Body of pancreas (tissue), 4 donors: ENCODE data around the gene DAPK1. TPM values are rescaled to one million over a fixed set of nuclear protein-coding genes. Genes with fewer than 3 reads are reported as not detected.
"Not testable (repeated sequence)": the region's sequence is repeated elsewhere in the genome, so short reads cannot be mapped to it uniquely, and the experiment has no call there.

ENCODE experiments used
- ATAC-seq: fragments of 150-250 bp; one replicate; pipeline ENCODE4 v1.9.1; 2016
- DNase-seq, 4 donors: peaks; one replicate each; pipeline ENCODE4 v3.0.0-alpha.2; 2019
- H3K27ac ChIP-seq, 4 donors: fragments of 200-600 bp; sonication (generic); 1 replicate in 3 of 4; 2 replicates in 1 of 4; pipeline versions ENCODE4 v1.5.1 to v1.6.1; 2016 to 2019; ENCODE audit warnings: mild to moderate bottlenecking in 1 of 4, mixed read lengths in 1 of 4, moderate library complexity in 1 of 4
- H3K27me3 ChIP-seq, 2 donors: fragments of 200-600 bp; sonication (generic); one replicate each; pipeline ENCODE4 v1.6.0; 2016; ENCODE audit warnings: mild to moderate bottlenecking in 1 of 2
- H3K36me3 ChIP-seq, 2 donors: fragments of 200-600 bp; sonication (generic); replicated peaks in 1 of 2; 2 replicates each; pipeline ENCODE4 v1.5.1; 2016; ENCODE audit warnings: low read depth in 2 of 2; ENCODE audit not compliant: insufficient read depth in 1 of 2
- H3K4me1 ChIP-seq: fragments of 200-600 bp; sonication (generic); one replicate; pipeline ENCODE4 v1.6.0; 2016
- H3K4me3 ChIP-seq, 2 donors: fragments of 200-600 bp; sonication (generic); 1 replicate in 1 of 2; 2 replicates in 1 of 2; pipeline ENCODE4 v1.5.1; 2016 to 2019
- H3K9me3 ChIP-seq, 3 donors: fragments of 200-600 bp; sonication (generic); 1 replicate in 2 of 3; 2 replicates in 1 of 3; pipeline ENCODE4 v1.5.1; 2016
- POLR2A ChIP-seq, 3 donors: fragments of 450-650 bp; IDR thresholded peaks; one replicate each; pipeline ENCODE4 v1.6.1; 2016; ENCODE audit warnings: antibody characterized with exemption in 3 of 3, mild to moderate bottlenecking in 2 of 3
- WGBS, 2 donors: methylation state at CpG; one replicate each; pipeline ENCODE4 v1.1.5; 2017; 5-methylcytosine and 5-hydroxymethylcytosine counted together
- intact Hi-C: fragments of 100-400 bp; cut with DNase I; formaldehyde crosslinking; loops from one replicate; pipeline ENCODE4 v1.15.1; 2023
- total RNA-seq, 2 donors: library from RNA; depleted of rRNA; stranded (reverse); fragments of >200 nt; gene quantifications; one replicate each; pipeline ENCODE4 v1.1.0, GENCODE V29; 2016
- TF ChIP-seq, protein P1 (sequence below), 7 experiments: fragments of 450-650 bp in 4 of 7; fragments of 200-600 bp in 3 of 7; sonication (generic) in 3 of 7; IDR thresholded peaks; one replicate each; pipeline ENCODE4 v1.5.1; 2016 to 2019; ENCODE audit warnings: antibody characterized with exemption in 7 of 7

The DAPK1 gene
- total RNA-seq, 2 donors from 2014 or later = 79.6 to 152 TPM

DNA sequence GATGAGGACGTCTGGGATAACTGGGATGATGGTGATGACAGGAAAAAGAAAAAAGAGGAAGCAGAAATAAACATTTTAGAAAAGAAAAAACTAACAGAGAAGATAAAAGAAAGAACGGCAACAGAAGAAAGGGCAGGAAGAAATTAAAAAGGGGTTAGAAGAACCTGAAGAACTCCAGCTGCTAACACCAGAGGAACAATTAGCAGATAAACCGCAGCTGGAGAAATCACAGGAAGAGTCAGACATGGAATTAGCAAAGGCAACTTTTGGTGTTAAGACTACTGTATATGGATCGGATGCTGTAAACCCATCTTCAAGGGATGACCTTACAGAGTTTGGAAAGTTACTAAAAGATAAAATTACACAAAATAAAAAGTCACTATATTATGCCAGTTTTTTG, 243.7 kb downstream of the DAPK1 start:
- ATAC-seq = no peak
- 39 to 48% methylated on average over 4 of the region's 4 CpGs for WGBS, 2 donors
- H3K36me3 ChIP-seq = no peaks in the 10 kb centered on the region
- intact Hi-C loops = no loop called here
- no peak overlapping the region for H3K4me3 ChIP-seq
- TF ChIP-seq, protein P1, sequence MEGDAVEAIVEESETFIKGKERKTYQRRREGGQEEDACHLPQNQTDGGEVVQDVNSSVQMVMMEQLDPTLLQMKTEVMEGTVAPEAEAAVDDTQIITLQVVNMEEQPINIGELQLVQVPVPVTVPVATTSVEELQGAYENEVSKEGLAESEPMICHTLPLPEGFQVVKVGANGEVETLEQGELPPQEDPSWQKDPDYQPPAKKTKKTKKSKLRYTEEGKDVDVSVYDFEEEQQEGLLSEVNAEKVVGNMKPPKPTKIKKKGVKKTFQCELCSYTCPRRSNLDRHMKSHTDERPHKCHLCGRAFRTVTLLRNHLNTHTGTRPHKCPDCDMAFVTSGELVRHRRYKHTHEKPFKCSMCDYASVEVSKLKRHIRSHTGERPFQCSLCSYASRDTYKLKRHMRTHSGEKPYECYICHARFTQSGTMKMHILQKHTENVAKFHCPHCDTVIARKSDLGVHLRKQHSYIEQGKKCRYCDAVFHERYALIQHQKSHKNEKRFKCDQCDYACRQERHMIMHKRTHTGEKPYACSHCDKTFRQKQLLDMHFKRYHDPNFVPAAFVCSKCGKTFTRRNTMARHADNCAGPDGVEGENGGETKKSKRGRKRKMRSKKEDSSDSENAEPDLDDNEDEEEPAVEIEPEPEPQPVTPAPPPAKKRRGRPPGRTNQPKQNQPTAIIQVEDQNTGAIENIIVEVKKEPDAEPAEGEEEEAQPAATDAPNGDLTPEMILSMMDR (IDR thresholded peaks at IDR 0.05) = no peak
- no peak for TF ChIP-seq POLR2A (IDR thresholded peaks at IDR 0.05)
- no peaks in the 10 kb centered on the region for H3K27me3 ChIP-seq
- H3K9me3 ChIP-seq = peaks cover 0 to 6% (median 0%) of the 10 kb centered on the region in 3 donors
- DNase-seq = no peak
- no peaks in the 10 kb centered on the region for H3K4me1 ChIP-seq
- H3K27ac ChIP-seq = no peak overlapping the region

- Histone ChIP-seq H3K27ac (no peak overlapping the region), H3K4me1 (no peaks in the 10 kb centered on the region), H3K36me3 (no peaks in the 10 kb centered on the region), H3K27me3 (no peaks in the 10 kb centered on the region), H3K4me3 (no peak overlapping the region), H3K9me3 (peaks cover 0 to 6% (median 0%) of the 10 kb centered on the region in 3 donors)
- intact Hi-C loops = no loop called here
- DNase-seq = no peak
- ATAC-seq = no peak
- 28 to 32% methylated on average over 5 of the region's 5 CpGs for WGBS, 2 donors
- no peak for TF ChIP-seq POLR2A (IDR thresholded peaks at IDR 0.05)
- TF ChIP-seq, protein P1 (IDR thresholded peaks at IDR 0.05) = no peak
These were observed 244.2 kb downstream of the DAPK1 start for GRCh38 chr9:87741891-87742290.

DNA sequence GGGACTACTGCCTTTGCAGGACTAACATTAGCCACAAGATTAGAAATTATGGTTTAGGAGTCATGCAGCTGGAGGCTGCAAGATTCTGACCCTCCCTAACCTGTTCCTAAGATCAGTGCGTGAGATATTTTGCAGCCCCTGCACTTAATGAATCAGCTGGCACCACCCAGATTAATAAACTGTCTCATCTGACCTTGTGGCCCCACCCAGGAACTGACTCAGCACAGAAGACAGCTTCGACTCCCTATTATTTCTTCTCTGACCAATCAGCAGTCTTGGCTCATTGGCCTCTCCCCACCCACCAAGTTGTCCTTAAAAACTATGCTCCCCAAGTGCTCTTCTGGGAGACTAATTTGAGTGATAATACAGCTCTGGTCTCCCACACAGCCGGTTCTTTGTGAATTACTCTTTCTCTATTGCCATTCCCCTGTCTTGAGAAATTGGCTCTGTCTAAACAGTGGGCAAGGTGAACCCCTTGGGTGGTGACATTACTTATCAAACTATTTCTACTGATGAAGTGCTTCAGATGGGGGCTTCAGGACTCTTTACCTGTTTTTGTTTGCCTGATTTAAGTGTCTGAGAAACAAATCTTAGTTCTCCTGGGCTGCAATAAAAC, 245.3 kb downstream of the DAPK1 start:
- H3K36me3 ChIP-seq = no peaks in the 10 kb centered on the region
- H3K4me3 ChIP-seq = no peak overlapping the region
- intact Hi-C loops = no loop called here
- peaks cover 0 to 6% (median 0%) of the 10 kb centered on the region in 3 donors for H3K9me3 ChIP-seq
- no peaks in the 10 kb centered on the region for H3K27me3 ChIP-seq
- DNase-seq (no peak), ATAC-seq (no peak)
- WGBS, 2 donors = 80 to 91% methylated on average over 3 of the region's 3 CpGs
- no peak for TF ChIP-seq POLR2A (IDR thresholded peaks at IDR 0.05)
- TF ChIP-seq, protein P1 (IDR thresholded peaks at IDR 0.05) = no peak
- no peak overlapping the region for H3K27ac ChIP-seq
- no peaks in the 10 kb centered on the region for H3K4me1 ChIP-seq

DNA sequence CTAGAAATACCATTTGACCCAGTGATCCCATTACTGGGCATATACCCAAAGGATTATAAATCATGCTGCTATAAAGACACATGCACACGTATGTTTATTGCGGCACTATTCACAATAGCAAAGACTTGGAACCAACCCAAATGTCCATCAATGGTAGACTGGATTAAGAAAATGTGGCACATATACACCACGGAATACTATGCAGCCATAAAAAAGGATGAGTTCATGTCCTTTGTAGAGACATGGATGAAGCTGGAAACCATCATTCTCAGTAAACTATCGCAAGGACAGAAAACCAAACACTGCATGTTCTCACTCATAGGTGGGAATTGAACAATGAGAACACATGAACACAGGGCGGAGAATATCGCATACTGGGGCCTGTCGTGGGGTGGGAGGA, 246.6 kb downstream of the DAPK1 start:
- H3K4me3 ChIP-seq, DNase-seq, H3K27me3 ChIP-seq, intact Hi-C loops, H3K4me1 ChIP-seq, H3K9me3 ChIP-seq, ATAC-seq, H3K36me3 ChIP-seq, H3K27ac ChIP-seq: not testable (repeated sequence)
- 88 to 90% methylated on average over 6 to 7 of the region's 7 CpGs for WGBS, 2 donors

GRCh38 chr9:87746186-87746585, 248.5 kb downstream of the DAPK1 start:
- intact Hi-C loops = no loop called here
- no peak overlapping the region for H3K27ac ChIP-seq
- no peak for ATAC-seq
- no peaks in the 10 kb centered on the region for H3K36me3 ChIP-seq
- no peaks in the 10 kb centered on the region for H3K27me3 ChIP-seq
- no peak for DNase-seq
- WGBS, 2 donors = 46 to 50% methylated on average over 4 of the region's 4 CpGs
- H3K9me3 ChIP-seq = peaks cover 0 to 6% (median 0%) of the 10 kb centered on the region in 3 donors
- H3K4me1 ChIP-seq = no peaks in the 10 kb centered on the region
- H3K4me3 ChIP-seq = no peak overlapping the region
- TF ChIP-seq, protein P1 (IDR thresholded peaks at IDR 0.05) = no peak
- no peak for TF ChIP-seq POLR2A (IDR thresholded peaks at IDR 0.05)
